GM12892 (cell line): ENCODE results near the gene ARHGEF16.

Experiments used
- POLR2A ChIP-seq: IDR thresholded peaks from 2 replicates; pipeline ENCODE4 v1.6.1; 2011; ENCODE audit warnings: low read depth, low read length, control low read depth
- POLR2AphosphoS5 ChIP-seq: IDR thresholded peaks from 2 replicates; pipeline ENCODE4 v1.6.1; 2011; ENCODE audit warnings: low read depth, low read length, control low read depth
- TAF1 ChIP-seq: IDR thresholded peaks from 2 replicates; pipeline ENCODE4 v1.6.1; 2011; ENCODE audit warnings: low read depth, mild to moderate bottlenecking, control low read depth, low read length, borderline replicate concordance

DNA sequence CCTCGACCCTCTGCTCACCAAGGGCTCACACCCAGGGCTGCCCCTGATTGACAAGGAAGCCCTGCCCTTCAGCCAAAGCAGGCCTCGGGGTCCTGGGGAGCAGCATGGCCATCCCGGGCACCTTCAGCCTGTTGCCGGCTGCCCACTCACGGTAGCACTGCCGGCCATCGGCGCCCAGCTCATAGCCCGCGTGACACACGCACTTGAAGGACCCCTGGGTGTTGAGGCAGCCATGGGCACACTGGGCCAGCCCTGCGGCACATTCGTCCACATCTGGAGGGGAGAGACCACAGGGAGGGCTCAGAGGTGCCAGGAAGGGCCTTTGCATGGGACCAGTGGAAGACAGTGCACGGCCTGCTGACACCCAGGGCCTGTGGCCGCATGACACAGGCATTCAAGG lies 57.4 kb downstream of the ARHGEF16 start:
- TF ChIP-seq POLR2AphosphoS5 = no peak
- TF ChIP-seq POLR2A = no peak
- no peak for TF ChIP-seq TAF1
